Stimulated activated CD4-positive, alpha-beta T cell treated with anti-CD3 and anti-CD28 coated beads, Interleukin-1b, Interleukin-23, amount 100 ng/mL, for 1 hour (primary cell): ENCODE results near the gene INO80.

ENCODE experiments used
- DNase-seq, 2 donors: peaks; one replicate each; pipeline ENCODE4 v3.0.0-alpha.2; 2020; ENCODE audit warnings: low read depth in 2 of 2

Gene INO80

GRCh38 chr15:40999190-40999589 lies 116.9 kb downstream of the INO80 start:
- DNase-seq, result no peak

- no peak for DNase-seq
Measured at GRCh38 chr15:40995656-40996055, 120.4 kb downstream of the INO80 start.

- DNase-seq, result no peak
Measured at GRCh38 chr15:40992825-40993224, 123.3 kb downstream of the INO80 start.

GRCh38 chr15:40992241-40992741 lies 123.8 kb downstream of the INO80 start:
- no peak for DNase-seq

GRCh38 chr15:40991355-40991754 lies 124.7 kb downstream of the INO80 start:
- DNase-seq, result no peak

GRCh38 chr15:40990789-40991188 lies 125.3 kb downstream of the INO80 start:
- no peak for DNase-seq

- no peak for DNase-seq
Measured at GRCh38 chr15:40990080-40990479, 126.0 kb downstream of the INO80 start.

- DNase-seq, result no peak
Measured at GRCh38 chr15:40988156-40988555, 127.9 kb downstream of the INO80 start.

GRCh38 chr15:40986820-40987219 lies 129.3 kb downstream of the INO80 start:
- no peak for DNase-seq

- no peak for DNase-seq
Measured at GRCh38 chr15:40985541-40986330, 130.3 kb downstream of the INO80 start.

- no peak for DNase-seq
Measured at GRCh38 chr15:40984964-40985363, 131.1 kb downstream of the INO80 start.

- DNase-seq, result no peak
Measured at GRCh38 chr15:40984406-40984805, 131.7 kb downstream of the INO80 start.

GRCh38 chr15:40982855-40983254 lies 133.2 kb downstream of the INO80 start:
- DNase-seq, result no peak

GRCh38 chr15:40981186-40981585 lies 134.9 kb downstream of the INO80 start:
- no peak for DNase-seq

- no peak for DNase-seq
Measured at GRCh38 chr15:40978562-40978961, 137.5 kb downstream of the INO80 start.

- no peak for DNase-seq
Measured at GRCh38 chr15:40978141-40978540, 137.9 kb downstream of the INO80 start.

- no peak for DNase-seq
Measured at GRCh38 chr15:40976819-40977218, 139.3 kb downstream of the INO80 start.

GRCh38 chr15:40974879-40975278 lies 141.2 kb downstream of the INO80 start:
- DNase-seq, result no peak

GRCh38 chr15:40969363-40969762 lies 146.7 kb downstream of the INO80 start:
- DNase-seq, result no peak

- DNase-seq, result no peak
Measured at GRCh38 chr15:40968290-40969085, 147.6 kb downstream of the INO80 start.

- no peak for DNase-seq
Measured at GRCh38 chr15:40964634-40965033, 151.4 kb downstream of the INO80 start.

- DNase-seq, result no peak
Measured at GRCh38 chr15:40964006-40964405, 152.1 kb downstream of the INO80 start.

- DNase-seq, result no peak
Measured at GRCh38 chr15:40963201-40963600, 152.9 kb downstream of the INO80 start.
